Keratinocyte (primary cell): ENCODE results near the gene DDX54. TPM values are rescaled to one million over a fixed set of nuclear protein-coding genes. Genes with fewer than 3 reads are reported as not detected.

Source experiments
- DNase-seq: peaks from one replicate; pipeline ENCODE4 v3.0.0-alpha.2; 2011; ENCODE audit warnings: low read depth, missing footprints, low spot score
- FAIRE-seq: peaks from 2 replicates; lab custom pipeline; 2011; peaks lifted over from hg19 to GRCh38; lab: Jason Lieb, UNC
- H2AFZ ChIP-seq: 2 replicates; pipeline ENCODE4 v1.6.0; 2012; ENCODE audit warnings: low read length, control low read depth, inconsistent platforms; ENCODE audit not compliant: control insufficient read depth
- H3K27ac ChIP-seq: 2 replicates; pipeline ENCODE4 v1.5.1; 2011; ENCODE audit warnings: low read length; ENCODE audit not compliant: control insufficient read depth, insufficient read depth
- H3K27me3 ChIP-seq: 3 replicates; pipeline ENCODE4 v1.6.0; 2011; ENCODE audit warnings: low read length; ENCODE audit not compliant: control insufficient read depth, insufficient read depth; ENCODE audit errors: extremely low read depth
- H3K36me3 ChIP-seq, 2 experiments: 2 replicates in 1 of 2; 3 replicates in 1 of 2; pipeline ENCODE4 v1.5.1; 2011; ENCODE audit warnings: low read length in 2 of 2, mild to moderate bottlenecking in 1 of 2; ENCODE audit not compliant: control insufficient read depth in 2 of 2, insufficient read depth in 2 of 2; ENCODE audit errors: extremely low read depth in 1 of 2
- H3K4me1 ChIP-seq: 3 replicates; pipeline ENCODE4 v1.5.1; 2011; ENCODE audit warnings: low read length; ENCODE audit not compliant: control insufficient read depth, insufficient read depth; ENCODE audit errors: extremely low read depth
- H3K4me2 ChIP-seq: 3 replicates; pipeline ENCODE4 v1.6.0; 2011; ENCODE audit warnings: low read depth, low read length; ENCODE audit not compliant: control insufficient read depth, insufficient read depth; ENCODE audit errors: extremely low read depth
- H3K4me3 ChIP-seq, 3 experiments: fragments of 200-600 bp in 1 of 3; sonication (generic) in 1 of 3; 2 replicates in 2 of 3; 3 replicates in 1 of 3; pipeline ENCODE4 v1.5.1; 2011 to 2016; ENCODE audit warnings: low read length in 3 of 3, mild to moderate bottlenecking in 3 of 3, control low read depth in 2 of 3, inconsistent platforms in 1 of 3, low read depth in 1 of 3, mixed read lengths in 1 of 3, mixed run types in 1 of 3, moderate library complexity in 1 of 3; ENCODE audit not compliant: control insufficient read depth in 2 of 3, insufficient read depth in 2 of 3; ENCODE audit errors: extremely low read depth in 1 of 3
- H3K79me2 ChIP-seq: 2 replicates; pipeline ENCODE4 v1.6.0; 2012; ENCODE audit warnings: low read length; ENCODE audit not compliant: control insufficient read depth, insufficient read depth
- H3K9ac ChIP-seq: 3 replicates; pipeline ENCODE4 v1.6.0; 2011; ENCODE audit warnings: low read length; ENCODE audit not compliant: control insufficient read depth, insufficient read depth; ENCODE audit errors: extremely low read depth
- H3K9me1 ChIP-seq: 3 replicates; pipeline ENCODE4 v1.6.0; 2011; ENCODE audit warnings: low read length; ENCODE audit not compliant: control insufficient read depth, insufficient read depth; ENCODE audit errors: extremely low read depth
- H3K9me3 ChIP-seq: 2 replicates; pipeline ENCODE4 v1.5.1; 2012; ENCODE audit warnings: low read depth, low read length; ENCODE audit not compliant: control insufficient read depth
- H4K20me1 ChIP-seq: 3 replicates; pipeline ENCODE4 v1.6.0; 2011; ENCODE audit warnings: low read length; ENCODE audit not compliant: control insufficient read depth, insufficient read depth; ENCODE audit errors: extremely low read depth
- CTCF ChIP-seq, 3 experiments: IDR thresholded peaks in 1 of 3; conservative IDR thresholded peaks in 1 of 3; optimal IDR thresholded peaks in 1 of 3; 2 replicates in 2 of 3; 3 replicates in 1 of 3; pipeline versions ENCODE3 to v1.5.1; 2011; ENCODE audit warnings: low read length in 3 of 3, mild to moderate bottlenecking in 3 of 3, moderate library complexity in 2 of 3, control low read depth in 1 of 3, inconsistent platforms in 1 of 3; ENCODE audit not compliant: insufficient read depth in 2 of 3; ENCODE audit errors: extremely low read depth in 1 of 3
- EZH2 ChIP-seq: IDR thresholded peaks from one replicate; pipeline ENCODE4 v1.6.1; 2012; ENCODE audit warnings: inconsistent platforms, mild to moderate bottlenecking, low read length, moderate library complexity
- dilution Hi-C: fragments of 300-500 bp; cut with MboI; formaldehyde crosslinking; loops from one replicate; pipeline ENCODE4 v1.7.0; 2020; ENCODE audit warnings: low sequenced_read_pairs; ENCODE audit not compliant: extremely low pct_ligation_motif_present
- polyA plus RNA-seq, 5 experiments: library from polyadenylated mRNA; depleted of rRNA in 3 of 5; stranded (reverse) in 3 of 5; stranded (forward) in 1 of 5; unstranded in 1 of 5; fragments of >200 nt; gene quantifications; 1 replicate in 1 of 5; 2 replicates in 3 of 5; 3 replicates in 1 of 5; pipeline versions ENCODE4 v1.2.1 to v1.2.3, GENCODE V29; 2011 to 2012; ENCODE audit warnings: missing spikeins in 2 of 5, low read depth in 1 of 5, low replicate concordance in 1 of 5

DDX54 gene
- polyA plus RNA-seq, 1 donor (not counting 4 experiments of a cell fraction or from before 2014, with no cell fraction given): 44.6 TPM

- dilution Hi-C loops: no loop called here
- Histone ChIP-seq H3K27me3 (peaks cover 9% of the 10 kb centered on the region), H3K9me3 (no peaks in the 10 kb centered on the region), H3K4me2 (no peak overlapping the region), H3K9ac (no peak overlapping the region), H3K4me3 (no peak overlapping the region), H2AFZ (no peak overlapping the region), H3K4me1 (no peaks in the 10 kb centered on the region), H3K27ac (no peak overlapping the region), H3K9me1 (no peaks in the 10 kb centered on the region), H3K79me2 (no peaks in the 10 kb centered on the region), H3K36me3 (no peaks in the 10 kb centered on the region), H4K20me1 (no peaks in the 10 kb centered on the region)
- FAIRE-seq: no peak
- DNase-seq: no peak
- TF ChIP-seq CTCF (optimal IDR thresholded peaks at IDR 0.05 in 1 of 3, IDR thresholded peaks at IDR 0.05 in 1 of 3, conservative IDR thresholded peaks at IDR 0.05 in 1 of 3; ENCODE audit: extremely low read depth in 1 of 3, insufficient read depth in 2 of 3, low read length in 3 of 3) (no peak), EZH2 (no peak)
Observed at GRCh38 chr12:113116875-113117274, 68.4 kb downstream of the DDX54 start.

- no peak for DNase-seq
- H3K27me3 ChIP-seq: peaks cover 11% of the 10 kb centered on the region
- H3K4me1 ChIP-seq: no peaks in the 10 kb centered on the region
- H3K9me3 ChIP-seq: no peaks in the 10 kb centered on the region
- H3K4me2 ChIP-seq: no peak overlapping the region
- no peak overlapping the region for H3K27ac ChIP-seq
- dilution Hi-C loops: no loop called here
- no peak for TF ChIP-seq EZH2
- no peak for TF ChIP-seq CTCF (optimal IDR thresholded peaks at IDR 0.05 in 1 of 3, IDR thresholded peaks at IDR 0.05 in 1 of 3, conservative IDR thresholded peaks at IDR 0.05 in 1 of 3; ENCODE audit: extremely low read depth in 1 of 3, insufficient read depth in 2 of 3, low read length in 3 of 3)
- FAIRE-seq: no peak
- no peak overlapping the region for H3K9ac ChIP-seq
- no peak overlapping the region for H2AFZ ChIP-seq
- H3K79me2 ChIP-seq: no peaks in the 10 kb centered on the region
- no peak overlapping the region for H3K4me3 ChIP-seq
- no peaks in the 10 kb centered on the region for H3K9me1 ChIP-seq
- no peaks in the 10 kb centered on the region for H4K20me1 ChIP-seq
- no peaks in the 10 kb centered on the region for H3K36me3 ChIP-seq
Observed at GRCh38 chr12:113115455-113116126, 69.7 kb downstream of the DDX54 start.
